IMR-90 (cell line): ENCODE results near the gene CCDC117. TPM values are rescaled to one million over a fixed set of nuclear protein-coding genes. Genes with fewer than 3 reads are reported as not detected.

Source experiments
- ATAC-seq: fragments of 200-7000 bp; cut with Tn5 transposase; 2 replicates; pipeline ENCODE4 v1.9.1; 2020; ENCODE audit warnings: low read depth, mild to moderate bottlenecking, moderate library complexity
- BruUV-seq: library from RNA; stranded (reverse); fragments of 400-500 nt; replicated peaks from 2 replicates; lab custom pipeline; 2021; lab: Mats Ljungman, UMichigan
- CTCF ChIA-PET: fragments of 300-600 bp; formaldehyde crosslinking; extraction: SDS; loops from one replicate; lab custom pipeline; 2021; ENCODE audit warnings: antibody characterized with exemption; lab: Yijun Ruan, JAX
- POLR2A ChIA-PET: fragments of 300-600 bp; sonication (Branson Sonifier 250); formaldehyde crosslinking; loops from one replicate; lab custom pipeline; 2022; ENCODE audit warnings: antibody characterized with exemption; ENCODE audit not compliant: unreplicated experiment; lab: Charles Lee
- DNase-seq: peaks from one replicate; pipeline ENCODE4 v3.0.0; 2013
- H2AFZ ChIP-seq: replicated peaks from 2 replicates; pipeline ENCODE3; 2013; ENCODE audit warnings: low read length, mild to moderate bottlenecking; ENCODE audit not compliant: poor library complexity
- H2AK5ac ChIP-seq: 2 replicates; pipeline ENCODE4 v1.6.1; 2013; ENCODE audit warnings: low read depth, low read length, inconsistent platforms
- H2AK9ac ChIP-seq: replicated peaks from 2 replicates; pipeline ENCODE3; 2013; ENCODE audit warnings: mild to moderate bottlenecking, low read depth, low read length, moderate library complexity; ENCODE audit not compliant: poor library complexity
- H2BK120ac ChIP-seq: 2 replicates; pipeline ENCODE4 v1.6.1; 2013; ENCODE audit warnings: low read depth, low read length, inconsistent platforms
- H2BK15ac ChIP-seq: 3 replicates; pipeline ENCODE4 v1.6.1; 2013; ENCODE audit warnings: low read depth, low read length, inconsistent platforms
- H2BK20ac ChIP-seq: 2 replicates; pipeline ENCODE4 v1.6.1; 2013; ENCODE audit warnings: low read depth, mild to moderate bottlenecking, inconsistent platforms, low read length, moderate library complexity
- H2BK5ac ChIP-seq: 2 replicates; pipeline ENCODE4 v1.6.1; 2013; ENCODE audit warnings: mild to moderate bottlenecking, low read depth, low read length, inconsistent platforms; ENCODE audit not compliant: poor library complexity, severe bottlenecking
- H3K14ac ChIP-seq: replicated peaks from 2 replicates; pipeline ENCODE4 v1.6.1; 2013; ENCODE audit warnings: low read depth, low read length, inconsistent platforms
- H3K18ac ChIP-seq: 2 replicates; pipeline ENCODE4 v1.6.1; 2013; ENCODE audit warnings: low read depth, low read length, control low read depth
- H3K23ac ChIP-seq: 2 replicates; pipeline ENCODE4 v1.6.1; 2013; ENCODE audit warnings: low read depth, low read length, inconsistent platforms
- H3K27ac ChIP-seq: 2 replicates; pipeline ENCODE4 v1.5.1; 2013; ENCODE audit warnings: mild to moderate bottlenecking, control low read depth, low read length; ENCODE audit not compliant: insufficient read depth
- H3K27me3 ChIP-seq: 2 replicates; pipeline ENCODE4 v1.6.1; 2013; ENCODE audit warnings: low read length; ENCODE audit not compliant: control insufficient read depth, insufficient read depth
- H3K36me3 ChIP-seq: 2 replicates; pipeline ENCODE4 v1.6.1; 2013; ENCODE audit warnings: low read length, mixed read lengths; ENCODE audit not compliant: control insufficient read depth, insufficient read depth
- H3K4ac ChIP-seq: 2 replicates; pipeline ENCODE4 v1.6.1; 2013; ENCODE audit warnings: low read depth, low read length, inconsistent platforms
- H3K4me1 ChIP-seq: 2 replicates; pipeline ENCODE4 v1.6.1; 2013; ENCODE audit warnings: low read length, mixed read lengths; ENCODE audit not compliant: control insufficient read depth, insufficient read depth
- H3K4me2 ChIP-seq: 2 replicates; pipeline ENCODE4 v1.6.1; 2013; ENCODE audit warnings: low read depth, mild to moderate bottlenecking, control low read depth, low read length, moderate library complexity
- H3K4me3 ChIP-seq: 2 replicates; pipeline ENCODE4 v1.5.1; 2013; ENCODE audit warnings: low read depth, mild to moderate bottlenecking, control low read depth, low read length, moderate library complexity; ENCODE audit not compliant: insufficient read depth
- H3K56ac ChIP-seq: 2 replicates; pipeline ENCODE4 v1.6.1; 2013; ENCODE audit warnings: low read length, inconsistent platforms; ENCODE audit not compliant: insufficient read depth; ENCODE audit errors: extremely low read depth
- H3K79me1 ChIP-seq, 2 experiments: 2 replicates each; pipeline ENCODE4 v1.6.1; 2013; ENCODE audit warnings: low read length in 2 of 2, inconsistent platforms in 1 of 2, low read depth in 1 of 2
- H3K9ac ChIP-seq: 2 replicates; pipeline ENCODE4 v1.6.1; 2013; ENCODE audit warnings: low read depth, low read length, control low read depth
- H3K9me1 ChIP-seq: 2 replicates; pipeline ENCODE4 v1.6.1; 2013; ENCODE audit warnings: low read length, inconsistent platforms; ENCODE audit not compliant: insufficient read depth
- H3K9me3 ChIP-seq: 2 replicates; pipeline ENCODE4 v1.6.1; 2013; ENCODE audit warnings: low read length; ENCODE audit not compliant: control insufficient read depth, insufficient read depth
- H4K20me1 ChIP-seq: 2 replicates; pipeline ENCODE4 v1.6.1; 2013; ENCODE audit warnings: low read length, inconsistent platforms; ENCODE audit not compliant: insufficient read depth
- H4K5ac ChIP-seq: 2 replicates; pipeline ENCODE4 v1.6.1; 2013; ENCODE audit warnings: mild to moderate bottlenecking, low read depth, low read length, control low read depth
- H4K8ac ChIP-seq, 2 experiments: 2 replicates each; pipeline ENCODE4 v1.6.1; 2013; ENCODE audit warnings: low read depth in 2 of 2, low read length in 2 of 2, control low read depth in 1 of 2, inconsistent platforms in 1 of 2
- H4K91ac ChIP-seq: 2 replicates; pipeline ENCODE4 v1.6.1; 2013; ENCODE audit warnings: low read depth, low read length, inconsistent platforms; ENCODE audit not compliant: insufficient read depth
- BHLHE40 ChIP-seq: fragments of 150-350 bp; IDR thresholded peaks from 2 replicates; pipeline ENCODE4 v1.6.1; 2016; ENCODE audit warnings: mild to moderate bottlenecking, low read depth, low read length
- CEBPB ChIP-seq: IDR thresholded peaks from 2 replicates; pipeline ENCODE4 v1.6.1; 2012; ENCODE audit warnings: low read depth, low read length, improper control_type of control experiment
- CHD1 ChIP-seq: IDR thresholded peaks from 2 replicates; pipeline ENCODE4 v1.6.1; 2012; ENCODE audit warnings: low read depth, low read length, improper control_type of control experiment
- CTCF ChIP-seq: conservative IDR thresholded peaks from 2 replicates; pipeline ENCODE4 v1.5.1; 2012; ENCODE audit warnings: mild to moderate bottlenecking, low read depth, low read length, improper control_type of control experiment
- ELK1 ChIP-seq: fragments of 150-350 bp; IDR thresholded peaks from 2 replicates; pipeline ENCODE4 v1.6.1; 2016; ENCODE audit warnings: low read depth, mild to moderate bottlenecking, low read length, moderate library complexity, borderline replicate concordance
- FOS ChIP-seq: fragments of 150-350 bp; IDR thresholded peaks from 2 replicates; pipeline ENCODE4 v1.6.1; 2016; ENCODE audit warnings: low read depth, low read length
- MAFK ChIP-seq: IDR thresholded peaks from 2 replicates; pipeline ENCODE4 v1.6.1; 2012; ENCODE audit warnings: low read depth, low read length, improper control_type of control experiment
- MAZ ChIP-seq: IDR thresholded peaks from 2 replicates; pipeline ENCODE4 v1.6.1; 2012; ENCODE audit warnings: low read depth, mild to moderate bottlenecking, low read length, improper control_type of control experiment, moderate library complexity, borderline replicate concordance
- MXI1 ChIP-seq: IDR thresholded peaks from 2 replicates; pipeline ENCODE4 v1.6.1; 2012; ENCODE audit warnings: low read depth, mild to moderate bottlenecking, low read length, moderate library complexity, borderline replicate concordance
- NFE2L2 ChIP-seq: fragments of 150-350 bp; IDR thresholded peaks from 2 replicates; pipeline ENCODE4 v1.6.1; 2016; ENCODE audit warnings: low read depth, mild to moderate bottlenecking, low read length
- POLR2A ChIP-seq: IDR thresholded peaks from 2 replicates; pipeline ENCODE4 v1.6.1; 2012; ENCODE audit warnings: mild to moderate bottlenecking, low read depth, low read length
- RAD21 ChIP-seq: IDR thresholded peaks from 2 replicates; pipeline ENCODE4 v1.6.1; 2012; ENCODE audit warnings: low read length, improper control_type of control experiment
- RCOR1 ChIP-seq: IDR thresholded peaks from 2 replicates; pipeline ENCODE4 v1.6.1; 2012; ENCODE audit warnings: mild to moderate bottlenecking, low read length, improper control_type of control experiment; ENCODE audit not compliant: insufficient replicate concordance
- RFX5 ChIP-seq: IDR thresholded peaks from 2 replicates; pipeline ENCODE4 v1.8.0; 2012; ENCODE audit warnings: low read depth, mild to moderate bottlenecking, low read length, moderate library complexity
- SMC3 ChIP-seq: fragments of 150-350 bp; IDR thresholded peaks from 2 replicates; pipeline ENCODE4 v1.6.1; 2016; ENCODE audit warnings: low read depth, mild to moderate bottlenecking, antibody characterized with exemption, low read length, moderate library complexity
- WGBS, 2 experiments: methylation state at CpG; one replicate each; pipeline versions ENCODE4 v1.1.5 to v1.1.7; 2013; ENCODE audit warnings: missing lambda C conversion rate in 2 of 2; ENCODE audit not compliant: insufficient read length in 1 of 2; ENCODE audit errors: extremely low coverage in 2 of 2; 5-methylcytosine and 5-hydroxymethylcytosine counted together
- dilution Hi-C: fragments of 300-500 bp; cut with HindIII; formaldehyde crosslinking; loops from one replicate; pipeline ENCODE4 v1.14.3; 2018; ENCODE audit warnings: low sequenced_read_pairs; ENCODE audit not compliant: unreplicated experiment
- in situ Hi-C: fragments of 300-500 bp; cut with MboI; formaldehyde crosslinking; loops from 3 replicates; pipeline ENCODE4 v1.14.3; 2019; ENCODE audit warnings: low sequenced_read_pairs, inconsistent platforms, mixed read lengths
- intact Hi-C: fragments of 100-400 bp; cut with micrococcal nuclease; formaldehyde crosslinking; loops from 2 replicates; pipeline ENCODE4 v1.10.0; 2022
- polyA plus RNA-seq, 3 experiments: library from polyadenylated mRNA; depleted of rRNA; stranded (reverse); fragments of >200 nt; gene quantifications; 2 replicates each; pipeline ENCODE4 v1.2.3, GENCODE V29; 2012; ENCODE audit warnings: low replicate concordance in 1 of 3
- total RNA-seq: library from RNA; depleted of rRNA; stranded (reverse); fragments of >200 nt; gene quantifications from 2 replicates; pipeline ENCODE4 v1.2.3, GENCODE V29; 2012
- TF ChIP-seq, protein P1 (sequence below): fragments of 150-350 bp; IDR thresholded peaks from 2 replicates; pipeline ENCODE4 v1.6.1; 2017; ENCODE audit warnings: mild to moderate bottlenecking, antibody characterized with exemption, low read length, low read depth

The CCDC117 gene
- total and polyA plus RNA-seq, 2 of the 4 experiments (the other 2 are of a cell fraction), result 5.9 to 7.0 TPM

- WGBS, 2 experiments, result no CpG with 5 or more reads among the region's 1 CpG
- H4K8ac ChIP-seq, result no peak overlapping the region
- peaks cover 8% of the 10 kb centered on the region for H3K9me1 ChIP-seq
- in situ Hi-C loops, result no loop called here
- H3K9ac ChIP-seq, result no peak overlapping the region
- no peak overlapping the region for H3K4me2 ChIP-seq
- no peak overlapping the region; the same call in 2 of the 3 replicates for H2BK15ac ChIP-seq
- H2BK120ac ChIP-seq, result no peak overlapping the region
- ChIA-PET CTCF (no interaction called here), POLR2A (no interaction called here)
- peaks cover 2% of the 10 kb centered on the region for H3K4me1 ChIP-seq
- no peaks in the 10 kb centered on the region for H3K9me3 ChIP-seq
- no peak overlapping the region for H4K91ac ChIP-seq
- H2AK9ac ChIP-seq, result no peak overlapping the region
- H3K56ac ChIP-seq, result no peak overlapping the region
- no peak overlapping the region for H3K23ac ChIP-seq
- no peak overlapping the region for H2BK20ac ChIP-seq
- intact Hi-C loops, result no loop called here
- H3K27ac ChIP-seq, result no peak overlapping the region
- H2AFZ ChIP-seq, result no peak overlapping the region
- dilution Hi-C loops, result no loop called here
- H4K5ac ChIP-seq, result peak overlapping the region; percentile 47; the same call in 1 of the 2 replicates
- no peak overlapping the region for H3K4me3 ChIP-seq
- H4K20me1 ChIP-seq, result no peaks in the 10 kb centered on the region
- H3K27me3 ChIP-seq, result no peaks in the 10 kb centered on the region
- H3K36me3 ChIP-seq, result peaks cover 2% of the 10 kb centered on the region; the same call in 1 of the 2 replicates
- H2BK5ac ChIP-seq, result no peak overlapping the region
- H3K4ac ChIP-seq, result no peak overlapping the region
- no peak overlapping the region for H3K18ac ChIP-seq
- H2AK5ac ChIP-seq, result no peak overlapping the region
- H3K79me1 ChIP-seq, result peaks cover 0 to 5% of the 10 kb centered on the region in 2 experiments; a peak in 1 of 4 replicates
- TF ChIP-seq, protein P1, sequence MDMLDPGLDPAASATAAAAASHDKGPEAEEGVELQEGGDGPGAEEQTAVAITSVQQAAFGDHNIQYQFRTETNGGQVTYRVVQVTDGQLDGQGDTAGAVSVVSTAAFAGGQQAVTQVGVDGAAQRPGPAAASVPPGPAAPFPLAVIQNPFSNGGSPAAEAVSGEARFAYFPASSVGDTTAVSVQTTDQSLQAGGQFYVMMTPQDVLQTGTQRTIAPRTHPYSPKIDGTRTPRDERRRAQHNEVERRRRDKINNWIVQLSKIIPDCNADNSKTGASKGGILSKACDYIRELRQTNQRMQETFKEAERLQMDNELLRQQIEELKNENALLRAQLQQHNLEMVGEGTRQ, result no peak
- no peak for TF ChIP-seq BHLHE40
- no peak for TF ChIP-seq RFX5
- no peak for TF ChIP-seq CTCF
- TF ChIP-seq CEBPB, result no peak
- TF ChIP-seq POLR2A, result no peak
- no peak for TF ChIP-seq RCOR1
- TF ChIP-seq FOS, result no peak
- no peak for TF ChIP-seq RAD21
- no peak for TF ChIP-seq MXI1
- no peak for TF ChIP-seq MAFK
- TF ChIP-seq CHD1, result no peak
- no peak for TF ChIP-seq NFE2L2
- no peak for TF ChIP-seq ELK1
- TF ChIP-seq SMC3, result no peak
- TF ChIP-seq MAZ, result no peak
- no TSS peak for BruUV-seq
- no peak for ATAC-seq
- no peak for DNase-seq
- H3K14ac ChIP-seq, result no peak overlapping the region
These were observed 44.5 kb upstream of the CCDC117 start for GRCh38 chr22:28728002-28728401.
